ENCODE results near the gene TRIM33. TPM values are rescaled to one million over a fixed set of nuclear protein-coding genes. Genes with fewer than 3 reads are reported as not detected.
A peak's percentile ranks its signal among the peaks of the same experiment; 100 is the strongest.

Gene TRIM33
- total RNA-seq, 1 experiment from 2014 or later: 41.2 TPM

- TF ChIP-seq CEBPB (IDR thresholded peaks at IDR 0.05; ENCODE audit: low read depth) (no peak), ZFX (IDR thresholded peaks at IDR 0.05) (no peak), RAD21 (IDR thresholded peaks at IDR 0.05; ENCODE audit: low read depth) (no peak)
Observed at GRCh38 chr1:114512595-114513280, 1.7 kb upstream of the TRIM33 start (continued).

- peak; percentile 6 for DNase-seq (ENCODE audit: low read depth, low spot score)
- RAD21 ChIA-PET (ENCODE audit: low non-redundant PET in 1 of 2, low total read pairs in 2 of 2, uncharacterized antibody in 2 of 2, unreplicated experiment in 2 of 2): interaction anchor here in 1 of 2 experiments (0.6 kb wide), 1 partner anchor 9 kb away, joined by 3 read pairs; no protein-coding TSS in a partner anchor
- H3K9me2 ChIP-seq (ENCODE audit: insufficient read depth): no peaks in the 10 kb centered on the region
- no peaks in the 10 kb centered on the region for H3K9me3 ChIP-seq (ENCODE audit: control insufficient read depth in 1 of 2, insufficient read depth in 1 of 2, low read depth in 1 of 2, low read length in 2 of 2)
- peak overlapping the region; percentile 90 for H3K27ac ChIP-seq (ENCODE audit: low read depth, low read length)
- H3K27me3 ChIP-seq (ENCODE audit: insufficient read depth, low read length): no peaks in the 10 kb centered on the region
- peak overlapping the region; percentile 92 for H3K4me2 ChIP-seq (ENCODE audit: low read length)
- TF ChIP-seq YY1 (IDR thresholded peaks at IDR 0.05; ENCODE audit: extremely low read depth, insufficient replicate concordance, low read depth, low read length) (no peak), SIN3A (IDR thresholded peaks at IDR 0.05; ENCODE audit: low read depth) (peak; percentile 25), MAX (IDR thresholded peaks at IDR 0.05) (no peak), JUND (IDR thresholded peaks at IDR 0.05) (no peak), RAD21 (IDR thresholded peaks at IDR 0.05; ENCODE audit: low read depth) (no peak), POLR2A (IDR thresholded peaks at IDR 0.05; ENCODE audit: borderline replicate concordance, extremely low read depth, insufficient read depth, insufficient read length) (no peak), SRF (IDR thresholded peaks at IDR 0.05; ENCODE audit: low read depth) (no peak), CTCF (IDR thresholded peaks at IDR 0.05 in 2 of 3, conservative IDR thresholded peaks at IDR 0.05 in 1 of 3; ENCODE audit: borderline replicate concordance in 1 of 3, insufficient read depth in 1 of 3, low read depth in 2 of 3, low read length in 2 of 3) (no peak), SP1 (IDR thresholded peaks at IDR 0.05; ENCODE audit: low read depth) (no peak), ZFX (IDR thresholded peaks at IDR 0.05) (peak; percentile 95), CEBPB (IDR thresholded peaks at IDR 0.05; ENCODE audit: low read depth) (no peak), ATF3 (IDR thresholded peaks at IDR 0.05) (no peak), POLR2AphosphoS5 (IDR thresholded peaks at IDR 0.05; ENCODE audit: low read depth, low read length) (no peak)
- no peaks in the 10 kb centered on the region for H4K20me1 ChIP-seq (ENCODE audit: insufficient read depth)
- peaks cover 9 to 31% of the 10 kb centered on the region in 2 experiments; a peak in 3 of 4 replicates for H3K4me1 ChIP-seq (ENCODE audit: control insufficient read depth in 1 of 2, insufficient read depth in 2 of 2, low read length in 2 of 2)
- intact Hi-C loops (cut with micrococcal nuclease): loop anchor here (5.0 kb wide), 1 partner anchor 38 kb away; no protein-coding TSS in a partner anchor
- POLR2A ChIA-PET: interaction anchor here (1.9 kb wide), 1 partner anchor 15 kb away, joined by 5 read pairs; no protein-coding TSS in a partner anchor
- no TSS peak for BruUV-seq (replicated peaks)
- H3K79me2 ChIP-seq (ENCODE audit: insufficient read depth, low read length): peaks cover 52% of the 10 kb centered on the region
- CTCF ChIA-PET: no interaction called here
- ATAC-seq: peak; percentile 72
- no peak overlapping the region for H2AFZ ChIP-seq (ENCODE audit: low read depth, low read length, poor library complexity, severe bottlenecking)
- peak overlapping the region; percentile 90 for H3K9ac ChIP-seq (ENCODE audit: low read length)
- H3K4me3 ChIP-seq (replicated peaks in 1 of 2; ENCODE audit: low read depth in 1 of 2, low read length in 2 of 2): peak overlapping the region; percentile 91
- H3K36me3 ChIP-seq (ENCODE audit: control insufficient read depth in 1 of 2, insufficient read depth in 2 of 2, low read length in 2 of 2): peaks cover 5 to 9% of the 10 kb centered on the region in 2 experiments; a peak in 2 of 4 replicates
Observed at GRCh38 chr1:114510274-114511031, 550 bp downstream of the TRIM33 start.
